Ascending aorta (tissue), 2 donors: ENCODE measurements around the gene ACTL7A. TPM values are rescaled to one million over a fixed set of nuclear protein-coding genes. Genes with fewer than 3 reads are reported as not detected.

Experiments used
- DNase-seq, 2 donors: peaks; one replicate each; pipeline ENCODE4 v3.0.0-alpha.2; 2019; ENCODE audit warnings: low spot score in 2 of 2
- H3K27ac ChIP-seq, 2 donors: fragments of 200-600 bp; sonication (generic); one replicate each; pipeline ENCODE4 v1.5.1; 2016 to 2017; ENCODE audit warnings: mild to moderate bottlenecking in 1 of 2
- H3K27me3 ChIP-seq: fragments of 200-600 bp; sonication (generic); one replicate; pipeline ENCODE4 v1.5.1; 2017
- H3K36me3 ChIP-seq, 2 donors: fragments of 200-600 bp; sonication (generic); one replicate each; pipeline ENCODE4 v1.5.1; 2016
- H3K4me1 ChIP-seq, 2 donors: fragments of 200-600 bp; sonication (generic); one replicate each; pipeline ENCODE4 v1.5.1; 2016 to 2017; ENCODE audit warnings: mild to moderate bottlenecking in 1 of 2
- H3K4me3 ChIP-seq, 2 donors: fragments of 200-600 bp; sonication (generic); one replicate each; pipeline ENCODE4 v1.5.1; 2016 to 2017; ENCODE audit warnings: mild to moderate bottlenecking in 1 of 2
- H3K9me3 ChIP-seq, 2 donors: fragments of 200-600 bp; sonication (generic); one replicate each; pipeline ENCODE4 v1.5.1; 2016
- CTCF ChIP-seq, 3 experiments: fragments of 200-600 bp in 2 of 3; fragments of 450-650 bp in 1 of 3; sonication (generic) in 2 of 3; IDR thresholded peaks; one replicate each; pipeline ENCODE4 v1.5.1; 2016 to 2019; ENCODE audit warnings: antibody characterized with exemption in 3 of 3, mild to moderate bottlenecking in 1 of 3, moderate library complexity in 1 of 3
- intact Hi-C: fragments of 100-400 bp; cut with DNase I; formaldehyde crosslinking; loops from one replicate; pipeline ENCODE4 v1.15.1; 2023
- total RNA-seq: library from RNA; depleted of rRNA; stranded (reverse); fragments of >200 nt; gene quantifications from one replicate; pipeline ENCODE4 v1.1.0, GENCODE V29; 2016

Gene ACTL7A
- total RNA-seq, 1 donor from 2014 or later: not detected

- no peaks in the 10 kb centered on the region for H3K4me1 ChIP-seq
- intact Hi-C loops: no loop called here
- no peaks in the 10 kb centered on the region for H3K36me3 ChIP-seq
- no peaks in the 10 kb centered on the region for H3K9me3 ChIP-seq
- no peak for DNase-seq
- no peaks in the 10 kb centered on the region for H3K27me3 ChIP-seq
- no peak overlapping the region for H3K27ac ChIP-seq
- no peak for TF ChIP-seq CTCF (IDR thresholded peaks at IDR 0.05)
- H3K4me3 ChIP-seq: no peak overlapping the region
These were observed 11.7 kb upstream of the ACTL7A start for GRCh38 chr9:108850293-108850897.

- TF ChIP-seq CTCF (IDR thresholded peaks at IDR 0.05): no peak
- Histone ChIP-seq H3K4me1 (no peaks in the 10 kb centered on the region), H3K9me3 (no peaks in the 10 kb centered on the region), H3K27ac (no peak overlapping the region), H3K4me3 (no peak overlapping the region), H3K36me3 (no peaks in the 10 kb centered on the region), H3K27me3 (no peaks in the 10 kb centered on the region)
- intact Hi-C loops: no loop called here
- no peak for DNase-seq
These were observed 10.9 kb upstream of the ACTL7A start for GRCh38 chr9:108851138-108851537.

GRCh38 chr9:108852079-108852478 is 10.0 kb upstream of the ACTL7A start:
- Histone ChIP-seq H3K27ac (no peak overlapping the region), H3K4me1 (no peaks in the 10 kb centered on the region), H3K36me3 (no peaks in the 10 kb centered on the region), H3K4me3 (no peak overlapping the region), H3K27me3 (no peaks in the 10 kb centered on the region), H3K9me3 (no peaks in the 10 kb centered on the region)
- DNase-seq: no peak
- TF ChIP-seq CTCF (IDR thresholded peaks at IDR 0.05): no peak
- intact Hi-C loops: no loop called here

GRCh38 chr9:108854094-108854493 is 8.0 kb upstream of the ACTL7A start:
- H3K4me3 ChIP-seq: no peak overlapping the region
- H3K9me3 ChIP-seq: no peaks in the 10 kb centered on the region
- H3K27me3 ChIP-seq: no peaks in the 10 kb centered on the region
- DNase-seq: no peak
- no peak overlapping the region for H3K27ac ChIP-seq
- TF ChIP-seq CTCF (IDR thresholded peaks at IDR 0.05): no peak
- intact Hi-C loops: no loop called here
- no peaks in the 10 kb centered on the region for H3K36me3 ChIP-seq
- H3K4me1 ChIP-seq: no peaks in the 10 kb centered on the region

GRCh38 chr9:108854641-108855528 is 7.2 kb upstream of the ACTL7A start:
- no peak overlapping the region for H3K27ac ChIP-seq
- H3K36me3 ChIP-seq: no peaks in the 10 kb centered on the region
- H3K9me3 ChIP-seq: no peaks in the 10 kb centered on the region
- no peak for DNase-seq
- intact Hi-C loops: no loop called here
- no peaks in the 10 kb centered on the region for H3K27me3 ChIP-seq
- no peak for TF ChIP-seq CTCF (IDR thresholded peaks at IDR 0.05)
- H3K4me1 ChIP-seq: no peaks in the 10 kb centered on the region
- H3K4me3 ChIP-seq: no peak overlapping the region
